22Rv1 (cell line): ENCODE data around the gene TMEM221.

ENCODE experiments used
- H3K27ac ChIP-seq: fragments of 450-650 bp; 2 replicates; pipeline ENCODE4 v1.5.1; 2017
- ZFX ChIP-seq: fragments of 450-650 bp; IDR thresholded peaks from 2 replicates; pipeline ENCODE4 v1.6.1; 2017; ENCODE audit warnings: antibody characterized with exemption, borderline replicate concordance
- TF ChIP-seq, protein P1 (sequence below): fragments of 450-650 bp; IDR thresholded peaks from 2 replicates; pipeline ENCODE4 v1.5.1; 2017; ENCODE audit warnings: mild to moderate bottlenecking

TMEM221 gene

DNA sequence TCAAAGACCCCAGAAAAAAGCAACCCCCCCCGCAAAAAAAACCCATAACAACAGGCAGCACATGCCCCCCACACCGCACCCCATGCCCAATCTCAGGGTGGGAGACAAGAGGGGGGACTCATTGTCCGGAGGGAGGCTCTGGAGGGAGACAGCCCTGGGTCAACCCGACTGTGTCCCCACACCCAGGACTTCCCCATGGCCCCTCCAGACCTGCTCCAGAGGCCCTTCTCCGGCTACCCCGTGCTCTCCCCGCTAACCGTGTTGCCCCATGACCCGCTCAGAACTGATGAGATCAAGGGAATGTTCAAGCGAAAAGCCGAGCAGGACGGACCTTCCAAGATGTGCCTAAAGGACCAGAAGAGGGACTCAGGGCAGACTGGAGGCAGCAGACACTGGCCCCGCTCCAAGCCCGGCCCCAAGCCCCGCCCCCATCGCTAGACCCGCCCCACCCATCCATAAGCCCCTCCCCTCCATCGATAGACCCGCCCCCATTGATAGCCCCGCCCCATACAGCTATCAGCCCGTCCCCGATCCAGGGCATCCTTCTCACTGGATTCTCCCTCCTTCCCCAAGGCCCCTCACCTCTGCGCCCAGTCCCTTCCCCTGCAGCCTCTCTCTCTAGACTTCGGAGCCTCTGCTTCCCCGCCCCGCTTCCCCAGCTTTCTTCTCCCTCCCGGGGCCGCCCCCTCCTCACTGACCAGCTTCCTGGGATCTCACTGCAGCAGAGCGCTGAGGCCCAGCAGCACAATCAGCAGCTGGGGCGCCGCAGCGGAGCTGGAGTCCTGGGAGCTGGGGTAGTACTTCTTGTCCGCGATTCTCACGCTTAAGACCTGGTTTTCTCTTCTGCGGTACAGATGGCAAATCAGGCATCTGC is 45.2 kb downstream of the TMEM221 start:
- no peak overlapping the region for H3K27ac ChIP-seq
- TF ChIP-seq ZFX: no peak

GRCh38 chr19:17401628-17402027 is 46.8 kb downstream of the TMEM221 start:
- H3K27ac ChIP-seq: no peak overlapping the region
- TF ChIP-seq ZFX: no peak
- TF ChIP-seq, protein P1, sequence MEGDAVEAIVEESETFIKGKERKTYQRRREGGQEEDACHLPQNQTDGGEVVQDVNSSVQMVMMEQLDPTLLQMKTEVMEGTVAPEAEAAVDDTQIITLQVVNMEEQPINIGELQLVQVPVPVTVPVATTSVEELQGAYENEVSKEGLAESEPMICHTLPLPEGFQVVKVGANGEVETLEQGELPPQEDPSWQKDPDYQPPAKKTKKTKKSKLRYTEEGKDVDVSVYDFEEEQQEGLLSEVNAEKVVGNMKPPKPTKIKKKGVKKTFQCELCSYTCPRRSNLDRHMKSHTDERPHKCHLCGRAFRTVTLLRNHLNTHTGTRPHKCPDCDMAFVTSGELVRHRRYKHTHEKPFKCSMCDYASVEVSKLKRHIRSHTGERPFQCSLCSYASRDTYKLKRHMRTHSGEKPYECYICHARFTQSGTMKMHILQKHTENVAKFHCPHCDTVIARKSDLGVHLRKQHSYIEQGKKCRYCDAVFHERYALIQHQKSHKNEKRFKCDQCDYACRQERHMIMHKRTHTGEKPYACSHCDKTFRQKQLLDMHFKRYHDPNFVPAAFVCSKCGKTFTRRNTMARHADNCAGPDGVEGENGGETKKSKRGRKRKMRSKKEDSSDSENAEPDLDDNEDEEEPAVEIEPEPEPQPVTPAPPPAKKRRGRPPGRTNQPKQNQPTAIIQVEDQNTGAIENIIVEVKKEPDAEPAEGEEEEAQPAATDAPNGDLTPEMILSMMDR: no peak

DNA sequence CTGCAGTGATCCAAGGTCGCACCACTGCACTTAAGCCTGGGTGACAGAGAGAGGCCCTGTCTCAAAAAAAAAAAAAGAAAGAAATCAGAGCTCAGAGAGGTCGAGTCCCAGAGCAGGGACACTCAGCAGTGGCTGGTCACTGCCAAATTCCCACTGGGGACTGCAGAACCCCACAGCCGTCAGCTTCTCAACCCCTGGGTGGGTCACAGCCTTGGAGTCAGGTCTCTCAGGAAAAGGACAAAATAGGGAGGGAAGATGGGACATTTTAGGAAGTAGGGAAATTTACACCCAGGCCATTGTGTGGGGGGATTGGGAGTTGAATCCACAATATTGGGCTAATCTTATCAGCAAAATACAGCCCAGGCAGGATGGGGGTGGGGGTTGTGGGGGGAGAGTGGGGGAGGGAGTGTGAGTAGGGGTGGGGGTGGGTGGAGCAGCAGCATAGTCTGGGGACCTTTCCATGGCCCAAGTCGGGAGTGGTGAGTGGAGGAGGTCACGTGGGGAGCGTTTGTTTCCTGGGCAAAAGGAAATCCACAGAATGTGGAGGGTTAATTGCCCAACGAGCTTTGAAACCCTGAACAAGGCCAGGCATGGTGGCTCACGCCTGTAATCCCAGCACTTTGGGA is 49.5 kb downstream of the TMEM221 start:
- TF ChIP-seq, protein P1: no peak
- no peak for TF ChIP-seq ZFX
- H3K27ac ChIP-seq: no peak overlapping the region

GRCh38 chr19:17394891-17395415 is 53.5 kb downstream of the TMEM221 start:
- TF ChIP-seq ZFX: no peak
- TF ChIP-seq, protein P1: peak; percentile 79
- H3K27ac ChIP-seq: no peak overlapping the region

- no peak within 1 kb of the TSS for H3K27ac ChIP-seq
These were observed 54.6 kb downstream of the TMEM221 start, which contains the start of gene CCDC194 for GRCh38 chr19:17393914-17394313. CCDC194 (minus strand) TSS chr19:17394196; CDS start chr19:17394158, 38 bp downstream.

GRCh38 chr19:17393002-17393401 is 55.5 kb downstream of the TMEM221 start:
- no peak overlapping the region for H3K27ac ChIP-seq
- TF ChIP-seq ZFX: no peak
- TF ChIP-seq, protein P1: no peak

More at GRCh38 chr19:17393914-17394313, 54.6 kb downstream of the TMEM221 start, which contains the start of gene CCDC194:
- TF ChIP-seq ZFX: no peak
- TF ChIP-seq, protein P1: no peak

DNA sequence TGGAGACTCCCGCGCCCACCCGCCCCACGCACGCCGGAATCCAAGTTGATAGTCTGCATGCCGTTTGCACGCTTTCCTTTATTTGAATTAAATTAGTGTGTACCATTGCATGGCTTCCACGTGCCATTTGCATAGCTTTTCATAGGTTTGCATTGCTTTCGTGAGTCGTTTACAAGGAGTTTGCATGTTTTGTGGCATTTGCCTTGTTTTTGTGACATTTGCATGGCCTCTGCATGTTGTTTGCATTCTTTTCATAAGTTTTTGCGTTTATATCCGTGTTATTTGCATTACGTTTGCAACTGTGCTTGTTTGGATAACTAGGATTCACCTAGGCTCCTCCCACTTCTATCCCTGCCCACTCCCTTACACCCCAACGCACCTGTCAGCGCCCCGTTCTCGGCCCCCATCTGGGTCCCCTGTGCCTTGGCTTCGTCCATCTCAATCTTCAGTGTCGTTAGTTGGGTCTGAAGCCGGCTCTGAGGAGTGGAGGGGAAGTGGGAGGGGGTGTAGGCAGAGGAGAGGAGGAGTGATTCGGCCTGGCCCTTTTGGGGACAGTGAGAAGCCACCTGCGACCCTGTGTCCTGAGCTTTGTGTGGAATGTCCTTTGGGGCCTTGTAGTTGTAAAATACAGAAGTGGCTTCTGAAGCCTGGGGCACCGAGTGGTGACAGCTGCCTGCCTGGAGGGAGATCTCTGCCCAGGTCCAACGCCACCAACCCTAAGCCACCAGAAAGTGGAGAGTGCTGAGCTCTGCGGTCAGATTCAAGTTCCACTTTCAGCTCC is 56.9 kb downstream of the TMEM221 start:
- no peak overlapping the region for H3K27ac ChIP-seq

More for the DNA sequence above, 56.9 kb downstream of the TMEM221 start:
- no peak for TF ChIP-seq ZFX
- TF ChIP-seq, protein P1: peak; percentile 70
